Spinal cord (tissue), 10 donors: ENCODE results near the gene TCEAL1. TPM values are rescaled to one million over a fixed set of nuclear protein-coding genes. Genes with fewer than 3 reads are reported as not detected.
A peak's percentile ranks its signal among the peaks of the same experiment; 100 is the strongest.
"Not testable (repeated sequence)": the region's sequence is repeated elsewhere in the genome, so short reads cannot be mapped to it uniquely, and the experiment has no call there.

Experiments
- DNase-seq, 6 donors: peaks; one replicate each; pipeline versions ENCODE4 v3.0.0 to v3.0.0-alpha.2; 2013 to 2015; ENCODE audit warnings: low spot score in 6 of 6, low read depth in 4 of 6
- H3K27ac ChIP-seq: one replicate; pipeline ENCODE4 v1.5.1; 2013; ENCODE audit warnings: low read depth, low read length, control low read depth
- H3K27me3 ChIP-seq: one replicate; pipeline ENCODE4 v1.6.1; 2013; ENCODE audit warnings: low read length; ENCODE audit not compliant: control insufficient read depth, insufficient read depth
- H3K36me3 ChIP-seq: one replicate; pipeline ENCODE4 v1.6.1; 2013; ENCODE audit warnings: low read length; ENCODE audit not compliant: control insufficient read depth, insufficient read depth
- H3K4me1 ChIP-seq: one replicate; pipeline ENCODE4 v1.6.1; 2013; ENCODE audit warnings: low read length; ENCODE audit not compliant: control insufficient read depth, insufficient read depth
- H3K4me3 ChIP-seq: one replicate; pipeline ENCODE4 v1.5.1; 2013; ENCODE audit warnings: low read depth, low read length, control low read depth
- H3K9me3 ChIP-seq: one replicate; pipeline ENCODE4 v1.6.1; 2013; ENCODE audit warnings: low read length; ENCODE audit not compliant: control insufficient read depth, insufficient read depth
- WGBS: methylation state at CpG from one replicate; pipeline ENCODE4 v1.1.5; 2013; ENCODE audit warnings: missing lambda C conversion rate; ENCODE audit not compliant: insufficient coverage; 5-methylcytosine and 5-hydroxymethylcytosine counted together
- long read RNA-seq, 4 donors: transcript quantifications; one replicate each; lab custom pipeline, GENCODE V29; 2026
- polyA plus RNA-seq, 2 donors: library from polyadenylated mRNA; unstranded; fragments of 120-200 nt; gene quantifications; one replicate each; pipeline ENCODE4 v1.2.1, GENCODE V29; 2013; ENCODE audit not compliant: insufficient read length in 2 of 2
- total RNA-seq, 2 donors: library from RNA; depleted of rRNA in 1 of 2; stranded (reverse); fragments of 120-200 nt in 1 of 2; fragments of >200 nt in 1 of 2; gene quantifications; one replicate each; pipeline versions ENCODE4 v1.2.3 to v1.2.4, GENCODE V29; 2013 to 2014
- donor health status: healthy.

Gene TCEAL1, protein sequence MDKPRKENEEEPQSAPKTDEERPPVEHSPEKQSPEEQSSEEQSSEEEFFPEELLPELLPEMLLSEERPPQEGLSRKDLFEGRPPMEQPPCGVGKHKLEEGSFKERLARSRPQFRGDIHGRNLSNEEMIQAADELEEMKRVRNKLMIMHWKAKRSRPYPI
- 10 to 100 TPM; 35.6 to 39.2 TPM for total RNA-seq
- 10 to 100 TPM; 53.4 to 58.7 TPM for polyA plus RNA-seq
- long read RNA-seq, donor 1, transcript TCEAL1-201 (3 exons, 1,164 nt), result major isoform, 15 of 50 reads
- long read RNA-seq, donor 1, partial matches to known transcripts, result 16 of 50 reads
- long read RNA-seq, donor 1, other reads (novel, unspliced or antisense), result 12 of 50 reads
- long read RNA-seq, donor 2, partial matches to known transcripts, result 0 of 10 reads
- long read RNA-seq, donor 2, other reads (novel, unspliced or antisense), result 7 of 10 reads
- long read RNA-seq, donor 3, transcript TCEAL1-202 (3 exons, 1,201 nt), result minor isoform, 5 of 13 reads
- long read RNA-seq, donor 3, transcript TCEAL1-201 (3 exons, 1,164 nt), result major isoform, 7 of 13 reads
- long read RNA-seq, donor 3, partial matches to known transcripts, result 0 of 13 reads
- long read RNA-seq, donor 3, other reads (novel, unspliced or antisense), result 0 of 13 reads
- long read RNA-seq, donor 4, transcript TCEAL1-202 (3 exons, 1,201 nt), result minor isoform, 8 of 59 reads
- long read RNA-seq, donor 4, transcript TCEAL1-201 (3 exons, 1,164 nt), result major isoform, 23 of 59 reads
- long read RNA-seq, donor 4, partial matches to known transcripts, result 14 of 59 reads
- long read RNA-seq, donor 4, other reads (novel, unspliced or antisense), result 10 of 59 reads

DNA sequence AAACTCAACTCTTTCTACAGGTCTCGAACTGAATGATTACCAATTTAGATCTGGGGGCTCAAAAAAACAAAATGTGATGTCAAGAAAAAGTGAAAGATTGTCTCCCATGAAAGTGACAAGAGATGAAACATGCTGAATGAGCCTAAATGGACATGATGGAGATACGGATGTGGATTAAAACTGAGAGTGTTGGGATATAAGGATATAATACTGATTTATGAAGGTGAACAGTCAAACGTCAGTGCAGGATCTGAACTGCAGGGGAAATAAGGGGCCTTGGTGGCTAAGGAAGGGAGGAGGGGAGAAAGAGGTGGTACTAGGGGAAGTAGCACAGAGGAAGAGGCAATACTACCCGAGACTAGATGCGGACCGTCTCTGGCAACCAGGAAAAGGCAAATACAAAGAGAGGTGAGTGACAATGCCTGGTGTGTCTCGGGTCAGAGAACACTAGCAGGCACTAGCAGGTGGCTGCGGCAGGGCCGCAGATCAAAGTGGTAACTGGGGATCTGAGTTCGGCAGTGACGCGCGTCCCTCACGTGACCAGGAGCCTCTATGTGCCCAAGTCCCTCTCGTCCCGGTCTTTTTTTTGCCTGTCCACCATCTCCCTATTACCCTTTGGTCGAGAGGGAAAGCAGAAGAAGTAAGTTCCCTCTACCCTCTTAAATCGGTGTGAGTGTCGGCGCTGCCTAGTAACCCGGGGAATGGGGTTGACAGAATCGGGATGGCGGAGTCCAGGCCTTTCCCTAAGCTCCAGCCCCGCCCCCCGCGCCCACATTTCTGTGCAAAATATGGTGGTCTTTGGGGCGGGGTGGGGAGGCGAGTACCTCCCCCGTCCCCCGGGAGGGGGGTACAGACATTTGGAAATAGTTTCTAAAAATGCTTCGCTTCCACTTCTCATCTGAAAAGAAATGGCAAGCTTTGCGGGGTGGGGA is at the start of gene TCEAL1:
Gene TCEAL1 (plus strand): TSS at position 590 of the 932 bp plus-strand sequence. CDS start 942 bp downstream, outside the sequence.
- whole genome bisulfite sequencing, result 22% methylated on average over 24 of the region's 32 CpGs
- Histone ChIP-seq H3K4me3 (peak within 1 kb of the TSS; percentile 79), H3K27ac (peak within 1 kb of the TSS; percentile 93), H3K36me3 (no peaks in the 10 kb centered on the region), H3K27me3 (peaks cover 7% of the 10 kb centered on the region), H3K4me1 (peaks cover 10% of the 10 kb centered on the region), H3K9me3 (no peaks in the 10 kb centered on the region)
- DNase-seq, result peak in 5 of 6 donors; percentile 50 to 89 (median 77)

DNA sequence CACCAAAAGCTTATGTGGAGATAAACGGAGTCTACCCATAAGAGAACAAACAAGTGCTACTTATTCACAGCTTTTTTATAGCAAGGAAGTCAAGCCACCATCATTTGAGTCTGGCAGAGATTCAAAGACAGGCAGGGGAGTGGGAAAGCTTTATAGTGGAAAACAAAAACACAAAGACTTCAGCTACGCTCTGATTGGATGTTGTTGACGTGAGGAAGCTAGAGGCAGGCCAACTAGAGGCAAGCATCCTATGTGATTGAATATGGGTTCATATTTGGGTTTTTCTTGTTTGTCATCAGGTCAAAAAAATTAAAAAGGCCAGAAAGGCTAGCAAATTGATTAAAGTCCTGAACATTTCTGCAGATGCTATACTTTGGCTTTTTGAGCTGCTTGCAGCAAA is 44.2 kb upstream of the TCEAL1 start:
- peak in 2 of 6 donors; percentile 77 to 90 for DNase-seq
- H3K9me3 ChIP-seq, result peaks cover 1% of the 10 kb centered on the region
- H3K27me3 ChIP-seq, result peaks cover 7% of the 10 kb centered on the region
- peak overlapping the region; percentile 11 for H3K4me3 ChIP-seq
- peaks cover 5% of the 10 kb centered on the region for H3K4me1 ChIP-seq
- 57% methylated on average over 2 of the region's 3 CpGs for WGBS
- H3K36me3 ChIP-seq, result peaks cover 2% of the 10 kb centered on the region
- peak overlapping the region; percentile 89 for H3K27ac ChIP-seq

DNA sequence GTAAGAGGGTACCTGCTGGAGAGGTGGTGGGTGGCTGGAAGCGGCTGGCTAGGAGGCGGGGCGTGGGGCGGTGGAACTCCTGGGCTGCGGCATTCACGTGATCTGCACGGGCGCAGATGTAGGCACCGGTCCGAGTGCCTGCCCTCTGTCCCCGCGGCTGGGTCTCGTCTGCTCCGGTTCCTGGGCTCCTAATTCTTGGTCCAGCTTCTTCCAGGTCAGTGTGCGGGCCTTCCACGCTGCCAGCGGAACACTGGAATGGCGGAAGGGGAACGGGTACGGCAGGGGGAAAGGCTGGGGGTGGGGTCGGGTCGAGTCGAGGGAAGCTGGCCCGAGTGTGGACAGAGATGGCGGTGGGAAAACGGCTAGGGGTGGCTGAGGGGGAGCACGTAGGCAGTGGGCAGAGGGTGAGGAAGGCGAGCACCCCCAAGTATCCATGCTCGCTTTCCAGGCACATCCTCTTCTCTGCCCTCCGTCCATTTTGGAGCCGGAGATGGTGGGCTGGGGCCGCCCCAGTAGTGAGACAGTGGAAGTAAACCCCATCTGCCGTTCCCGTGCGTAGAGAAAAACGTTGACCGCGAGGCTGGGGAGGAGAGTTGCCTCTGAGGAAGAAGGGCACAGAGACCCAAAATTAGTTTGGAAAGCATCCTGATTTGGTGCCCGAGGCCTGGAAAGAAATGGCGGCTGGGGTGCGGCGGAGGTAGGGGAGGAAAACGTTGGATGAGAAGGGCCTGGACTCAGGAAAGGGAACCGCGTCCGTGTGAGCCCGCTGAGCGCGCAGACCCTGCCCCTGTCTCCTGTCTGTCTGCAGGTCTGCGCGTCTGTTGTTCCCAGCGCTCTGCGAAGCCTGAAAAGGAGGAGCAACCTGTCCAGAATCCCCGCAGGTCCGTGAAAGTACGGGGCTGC is 43.1 kb upstream of the TCEAL1 start, which contains the start of gene TCEAL4:
Gene TCEAL4 (plus strand): TSS at position 105 of the 903 bp plus-strand sequence. CDS start 1,161 bp downstream, outside the sequence.
- H3K27ac ChIP-seq, result peak within 1 kb of the TSS; percentile 89
- peak in 2 of 6 donors; percentile 71 to 87 for DNase-seq
- H3K36me3 ChIP-seq, result peaks cover 2% of the 10 kb centered on the region
- H3K27me3 ChIP-seq, result peaks cover 7% of the 10 kb centered on the region
- peaks cover 5% of the 10 kb centered on the region for H3K4me1 ChIP-seq
- H3K9me3 ChIP-seq, result peaks cover 1% of the 10 kb centered on the region
- WGBS, result 11% methylated on average over 52 of the region's 56 CpGs
- peak within 1 kb of the TSS; percentile 69 for H3K4me3 ChIP-seq

DNA sequence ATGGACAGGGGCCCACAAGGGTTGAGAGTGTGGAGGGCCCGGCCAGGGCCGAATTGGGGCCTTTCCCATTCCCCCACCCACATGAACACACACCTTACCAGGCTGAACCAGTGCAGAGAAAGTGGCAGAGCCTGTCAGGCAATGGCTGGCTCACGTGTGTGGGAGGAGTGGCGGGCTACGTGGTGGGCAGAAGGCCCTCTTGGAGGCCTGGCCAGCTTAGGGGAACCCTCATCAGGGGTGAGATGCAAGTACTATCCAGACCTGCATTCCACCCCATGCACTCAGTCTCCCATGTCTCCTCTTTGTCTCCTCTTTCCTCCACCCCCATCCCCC is 42.5 kb upstream of the TCEAL1 start:
- Histone ChIP-seq H3K9me3 (peaks cover 1% of the 10 kb centered on the region), H3K27ac (peak overlapping the region; percentile 89), H3K4me3 (peak overlapping the region; percentile 69), H3K36me3 (peaks cover 2% of the 10 kb centered on the region), H3K4me1 (peaks cover 5% of the 10 kb centered on the region), H3K27me3 (peaks cover 7% of the 10 kb centered on the region)
- DNase-seq, result peak in 2 of 6 donors; percentile 4 to 24
- WGBS, result 20% methylated on average over 3 of the region's 5 CpGs

DNA sequence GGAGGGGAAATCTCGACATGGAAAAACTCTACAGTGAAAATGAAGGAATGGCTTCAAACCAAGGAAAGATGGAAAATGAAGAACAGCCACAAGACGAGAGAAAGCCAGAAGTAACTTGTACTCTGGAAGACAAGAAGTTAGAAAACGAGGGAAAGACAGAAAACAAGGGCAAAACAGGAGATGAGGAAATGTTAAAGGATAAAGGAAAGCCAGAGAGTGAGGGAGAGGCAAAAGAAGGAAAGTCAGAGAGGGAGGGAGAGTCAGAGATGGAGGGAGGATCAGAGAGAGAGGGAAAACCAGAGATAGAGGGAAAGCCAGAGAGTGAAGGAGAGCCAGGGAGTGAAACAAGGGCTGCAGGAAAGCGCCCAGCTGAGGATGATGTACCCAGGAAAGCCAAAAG is 42.1 kb upstream of the TCEAL1 start:
- H3K4me3 ChIP-seq, result no peak overlapping the region
- DNase-seq, result no peak
- H3K36me3 ChIP-seq, result peaks cover 2% of the 10 kb centered on the region
- WGBS, result 66% methylated on average over 3 of the region's 4 CpGs
- H3K4me1 ChIP-seq, result peaks cover 5% of the 10 kb centered on the region
- H3K27ac ChIP-seq, result peak overlapping the region; percentile 89
- H3K9me3 ChIP-seq, result peaks cover 1% of the 10 kb centered on the region
- peaks cover 7% of the 10 kb centered on the region for H3K27me3 ChIP-seq

DNA sequence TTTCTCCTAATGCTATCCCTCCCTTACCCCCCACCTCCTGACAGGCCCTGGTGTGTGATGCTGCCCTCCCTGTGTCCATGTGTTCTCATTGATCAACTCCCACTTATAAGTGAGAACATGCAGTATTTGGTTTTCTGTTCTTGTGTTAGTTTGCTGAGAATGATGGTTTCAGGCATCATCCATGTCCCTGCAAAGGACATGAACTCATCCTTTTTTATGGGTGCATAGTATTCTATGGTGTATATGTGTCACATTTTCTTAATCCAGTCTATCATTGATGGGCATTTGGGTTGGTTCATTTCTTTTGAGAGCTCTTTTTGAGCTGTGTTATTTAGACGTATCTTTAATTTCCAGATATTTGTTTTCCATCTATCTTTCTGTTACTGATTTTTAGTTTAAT is 36.5 kb upstream of the TCEAL1 start:
- not testable (repeated sequence) for H3K9me3 ChIP-seq

DNA sequence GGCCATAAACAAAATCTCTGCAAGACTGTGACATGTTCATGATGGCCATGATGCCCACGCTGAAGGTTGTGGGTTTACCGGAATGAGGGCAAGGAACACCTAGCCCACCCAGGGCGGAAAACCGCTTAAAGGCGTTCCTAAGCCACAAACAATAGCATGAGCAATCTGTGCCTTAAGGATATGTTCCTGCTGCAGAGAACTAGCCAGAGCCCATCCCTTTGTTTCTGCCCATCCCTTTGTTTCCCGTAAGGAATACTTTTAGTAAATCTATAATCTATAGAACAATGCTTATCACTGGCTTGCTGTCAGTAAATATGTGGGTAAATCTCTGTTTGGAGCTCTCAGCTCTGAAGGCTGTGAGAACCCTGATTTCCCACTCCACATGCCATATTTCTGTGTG is 33.6 kb upstream of the TCEAL1 start:
- DNase-seq, H3K27me3 ChIP-seq: not testable (repeated sequence)
- WGBS, result 90% methylated on average over 5 of the region's 6 CpGs

More for the DNA sequence above, 36.5 kb upstream of the TCEAL1 start:
- no CpG with 5 or more reads among the region's 1 CpG for WGBS
- not testable (repeated sequence) for H3K4me1 ChIP-seq, DNase-seq, H3K36me3 ChIP-seq, H3K27ac ChIP-seq, H3K27me3 ChIP-seq, H3K4me3 ChIP-seq

DNA sequence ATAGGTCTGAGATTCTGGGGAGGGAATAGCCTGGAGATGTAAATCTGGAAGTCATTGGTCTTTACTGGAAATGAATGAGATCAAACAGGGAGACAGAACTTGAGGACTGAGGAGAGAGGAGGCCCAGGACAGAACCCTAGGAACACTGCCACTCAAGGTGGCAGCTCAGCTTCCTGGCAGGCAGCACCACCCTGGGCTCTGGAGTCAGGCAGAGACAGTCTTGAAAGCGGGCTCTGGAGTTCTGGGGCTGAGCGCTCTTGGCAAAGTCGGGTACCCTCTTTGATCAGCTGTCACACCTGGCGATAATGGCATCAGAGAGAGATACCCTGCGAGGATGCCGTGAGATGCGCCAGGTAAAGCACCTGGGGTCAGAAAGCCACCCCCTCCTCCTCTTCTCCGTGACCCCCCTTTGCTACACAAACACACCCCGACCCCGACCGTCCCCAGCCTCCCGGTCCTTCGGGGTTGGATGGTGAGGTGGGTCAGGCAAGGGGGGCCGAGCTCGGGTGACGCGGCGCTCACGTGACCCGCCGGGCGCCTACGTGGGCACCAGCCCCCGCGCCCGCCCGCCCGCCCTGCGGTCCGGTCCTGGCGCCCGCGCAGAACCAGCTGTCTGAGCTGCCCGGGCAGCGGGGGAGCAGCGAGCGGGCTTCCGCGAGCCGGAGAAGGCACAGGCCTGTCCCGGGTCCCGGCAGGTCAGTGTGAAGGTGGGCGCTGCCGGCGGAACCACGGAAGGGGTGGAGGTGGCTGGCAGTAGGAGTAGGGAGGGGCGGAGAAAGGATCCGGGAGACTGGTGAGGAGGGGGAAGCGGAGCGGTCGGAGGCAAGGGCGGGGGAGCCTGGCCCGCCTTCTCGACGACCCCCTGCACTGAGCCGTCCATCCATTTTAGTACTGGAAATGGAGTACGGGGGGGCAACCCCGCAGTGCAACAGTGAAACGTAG is 21.1 kb upstream of the TCEAL1 start, which contains the start of gene TCEAL3:
Gene TCEAL3 (plus strand): TSS at position 600 of the 942 bp plus-strand sequence. CDS start 1,102 bp downstream, outside the sequence.
- Histone ChIP-seq H3K4me3 (peak within 1 kb of the TSS; percentile 69), H3K4me1 (peaks cover 8% of the 10 kb centered on the region), H3K9me3 (no peaks in the 10 kb centered on the region), H3K36me3 (no peaks in the 10 kb centered on the region), H3K27me3 (peaks cover 10% of the 10 kb centered on the region), H3K27ac (peak within 1 kb of the TSS; percentile 86)
- WGBS, result 13% methylated on average over 47 of the region's 59 CpGs
- peak in 3 of 6 donors; percentile 48 to 88 (median 84) for DNase-seq

More for the DNA sequence above, 33.6 kb upstream of the TCEAL1 start:
- not testable (repeated sequence) for H3K36me3 ChIP-seq, H3K9me3 ChIP-seq, H3K4me1 ChIP-seq, H3K27ac ChIP-seq, H3K4me3 ChIP-seq
